SK-N-SH treated with all-trans-retinoic acid at 6 μM for 48 hours (cell line): Measurements from ENCODE around the gene SREBF1.

Experiments used
- BACH2 ChIP-seq: fragments of 250-450 bp; sonication (Bioruptor Pico); IDR thresholded peaks from 2 replicates; pipeline ENCODE4 v1.9.0; 2021; ENCODE audit warnings: mild to moderate bottlenecking, borderline replicate concordance
- OSR1 ChIP-seq: fragments of 250-450 bp; sonication (Bioruptor Pico); IDR thresholded peaks from 2 replicates; pipeline ENCODE4 v1.8.0; 2022; ENCODE audit warnings: moderate library complexity, mild to moderate bottlenecking, inconsistent platforms
- PATZ1 ChIP-seq: fragments of 250-450 bp; sonication (Bioruptor Pico); IDR thresholded peaks from 2 replicates; pipeline ENCODE4 v1.8.0; 2020; ENCODE audit warnings: mild to moderate bottlenecking, moderate library complexity, borderline replicate concordance
- POU6F1 ChIP-seq: fragments of 250-450 bp; sonication (Bioruptor Pico); IDR thresholded peaks from 2 replicates; pipeline ENCODE4 v1.8.0; 2021; ENCODE audit warnings: low read depth, mild to moderate bottlenecking, moderate library complexity, borderline replicate concordance
- TSHZ2 ChIP-seq: fragments of 250-450 bp; sonication (Bioruptor Pico); IDR thresholded peaks from 2 replicates; pipeline ENCODE4 v1.5.0; 2020; ENCODE audit warnings: mild to moderate bottlenecking, moderate library complexity
- ZFP30 ChIP-seq: fragments of 450-650 bp; formaldehyde crosslinking; IDR thresholded peaks from 2 replicates; pipeline ENCODE4 v1.5.0; 2022; ENCODE audit warnings: mild to moderate bottlenecking, moderate library complexity
- ZNF8 ChIP-seq: fragments of 450-650 bp; formaldehyde crosslinking; IDR thresholded peaks from 2 replicates; pipeline ENCODE4 v1.5.0; 2020; ENCODE audit warnings: mild to moderate bottlenecking, moderate library complexity

- no peak for TF ChIP-seq TSHZ2 (CRISPR knock-in tag)
- TF ChIP-seq ZNF8 (CRISPR knock-in tag), result no peak
- TF ChIP-seq ZFP30, result no peak
- TF ChIP-seq POU6F1 (CRISPR knock-in tag), result no peak
- TF ChIP-seq PATZ1 (CRISPR knock-in tag), result no peak
- no peak for TF ChIP-seq OSR1 (CRISPR knock-in tag)
- no peak for TF ChIP-seq BACH2 (CRISPR knock-in tag)
Measured at GRCh38 chr17:17795296-17795695, 41.5 kb downstream of the SREBF1 start.
